C4-2B (cell line): ENCODE measurements around the gene FAM20B.

Experiments
- ZFX ChIP-seq: fragments of 450-650 bp; IDR thresholded peaks from 2 replicates; pipeline ENCODE4 v1.6.1; 2017
- TF ChIP-seq, protein P1 (sequence below): fragments of 450-650 bp; conservative IDR thresholded peaks from 2 replicates; pipeline ENCODE4 v1.5.1; 2017; ENCODE audit warnings: mild to moderate bottlenecking

DNA sequence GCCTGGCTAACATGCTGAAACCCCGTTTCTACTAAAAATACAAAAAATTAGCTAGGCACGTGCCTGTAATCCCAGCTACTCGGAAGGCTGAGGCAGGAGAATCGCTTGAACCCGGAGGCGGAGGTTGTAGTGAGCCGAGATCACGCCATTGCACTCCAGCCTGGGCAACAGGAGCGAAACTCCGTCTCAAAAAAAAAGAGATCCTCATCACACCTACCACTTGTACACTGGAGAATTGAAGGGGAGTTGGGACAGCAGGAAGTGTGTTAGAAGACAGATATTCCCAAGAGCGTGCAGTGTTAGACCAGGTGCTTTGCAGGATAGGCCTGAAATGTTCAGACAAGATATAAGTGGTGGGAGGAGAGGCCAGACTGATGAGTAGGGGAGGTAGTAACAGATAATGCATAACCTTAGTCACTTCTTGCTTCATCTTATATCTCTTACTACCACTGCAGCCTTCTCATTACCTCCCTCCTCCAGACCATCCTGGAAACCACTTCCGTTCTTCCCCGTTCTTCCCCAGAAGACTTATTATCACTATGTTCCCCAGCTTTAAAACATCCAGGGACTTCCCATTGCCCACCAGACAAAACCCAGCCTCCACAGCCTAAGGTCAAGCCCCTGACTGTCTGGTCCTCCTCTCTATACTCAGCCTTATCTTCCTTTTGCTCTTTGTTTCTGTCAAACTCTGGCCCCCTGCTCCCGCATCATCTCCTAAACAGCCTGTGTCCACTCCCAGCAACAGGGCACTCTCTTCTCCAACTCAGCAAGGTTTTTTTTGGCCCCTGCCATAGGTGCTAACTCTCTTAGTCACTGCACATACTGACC lies 21.3 kb downstream of the FAM20B start:
- TF ChIP-seq, protein P1, sequence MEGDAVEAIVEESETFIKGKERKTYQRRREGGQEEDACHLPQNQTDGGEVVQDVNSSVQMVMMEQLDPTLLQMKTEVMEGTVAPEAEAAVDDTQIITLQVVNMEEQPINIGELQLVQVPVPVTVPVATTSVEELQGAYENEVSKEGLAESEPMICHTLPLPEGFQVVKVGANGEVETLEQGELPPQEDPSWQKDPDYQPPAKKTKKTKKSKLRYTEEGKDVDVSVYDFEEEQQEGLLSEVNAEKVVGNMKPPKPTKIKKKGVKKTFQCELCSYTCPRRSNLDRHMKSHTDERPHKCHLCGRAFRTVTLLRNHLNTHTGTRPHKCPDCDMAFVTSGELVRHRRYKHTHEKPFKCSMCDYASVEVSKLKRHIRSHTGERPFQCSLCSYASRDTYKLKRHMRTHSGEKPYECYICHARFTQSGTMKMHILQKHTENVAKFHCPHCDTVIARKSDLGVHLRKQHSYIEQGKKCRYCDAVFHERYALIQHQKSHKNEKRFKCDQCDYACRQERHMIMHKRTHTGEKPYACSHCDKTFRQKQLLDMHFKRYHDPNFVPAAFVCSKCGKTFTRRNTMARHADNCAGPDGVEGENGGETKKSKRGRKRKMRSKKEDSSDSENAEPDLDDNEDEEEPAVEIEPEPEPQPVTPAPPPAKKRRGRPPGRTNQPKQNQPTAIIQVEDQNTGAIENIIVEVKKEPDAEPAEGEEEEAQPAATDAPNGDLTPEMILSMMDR: no peak
- no peak for TF ChIP-seq ZFX
